Heart left ventricle (tissue), 16 donors: ENCODE data around the gene MEIS2. TPM values are rescaled to one million over a fixed set of nuclear protein-coding genes. Genes with fewer than 3 reads are reported as not detected.

Experiments used
- ATAC-seq, 4 donors: fragments of 200-7000 bp; cut with Tn5 transposase; one replicate each; pipeline ENCODE4 v1.9.1; 2020 to 2022; ENCODE audit warnings: moderate library complexity in 4 of 4, mild to moderate bottlenecking in 3 of 4, moderate number of reproducible peaks in 1 of 4
- DNase-seq, 5 donors: peaks; one replicate each; pipeline ENCODE4 v3.0.0-alpha.2; 2020
- H3K27ac ChIP-seq, 12 donors: fragments of 200-600 bp; sonication (generic) in 4 of 12; one replicate each; pipeline versions ENCODE4 v1.5.0 to v1.8.0; 2016 to 2022; ENCODE audit warnings: mild to moderate bottlenecking in 2 of 12
- H3K27me3 ChIP-seq, 9 donors: fragments of 200-600 bp; sonication (generic) in 2 of 9; one replicate each; pipeline versions ENCODE4 v1.5.1 to v1.8.0; 2016 to 2022; ENCODE audit warnings: mild to moderate bottlenecking in 3 of 9
- H3K36me3 ChIP-seq, 9 donors: fragments of 200-600 bp; sonication (generic) in 2 of 9; one replicate each; pipeline versions ENCODE4 v1.5.0 to v1.8.0; 2018 to 2022; ENCODE audit warnings: mild to moderate bottlenecking in 2 of 9
- H3K4me1 ChIP-seq, 12 donors: fragments of 200-600 bp; sonication (generic) in 4 of 12; one replicate each; pipeline versions ENCODE4 v1.5.0 to v1.8.0; 2016 to 2022; ENCODE audit warnings: mild to moderate bottlenecking in 3 of 12
- H3K4me3 ChIP-seq, 12 donors: fragments of 200-600 bp; sonication (generic) in 4 of 12; one replicate each; pipeline versions ENCODE4 v1.5.0 to v1.8.0; 2017 to 2022; ENCODE audit warnings: mild to moderate bottlenecking in 9 of 12, moderate library complexity in 4 of 12
- H3K9me3 ChIP-seq, 12 donors: fragments of 200-600 bp; sonication (generic) in 4 of 12; one replicate each; pipeline versions ENCODE4 v1.5.0 to v1.8.0; 2016 to 2022; ENCODE audit warnings: mild to moderate bottlenecking in 1 of 12
- CTCF ChIP-seq, 12 donors: fragments of 200-600 bp; sonication (generic) in 4 of 12; IDR thresholded peaks; one replicate each; pipeline versions ENCODE4 v1.5.0 to v1.8.0; 2018 to 2022; ENCODE audit warnings: antibody characterized with exemption in 12 of 12, mild to moderate bottlenecking in 5 of 12
- POLR2A ChIP-seq, 2 donors: fragments of 450-650 bp; IDR thresholded peaks; one replicate each; pipeline ENCODE4 v1.6.1; 2017; ENCODE audit warnings: antibody characterized with exemption in 2 of 2, mild to moderate bottlenecking in 2 of 2, moderate library complexity in 2 of 2
- WGBS, 4 donors: extraction: QIAGEN DNeasy Blood & Tissue Kit in 2 of 4; methylation state at CpG; one replicate each; pipeline versions ENCODE4 v1.1.5 to v1.1.7; 2013 to 2018; 5-methylcytosine and 5-hydroxymethylcytosine counted together
- intact Hi-C, 10 donors: fragments of 100-400 bp; cut with DNase I; formaldehyde crosslinking; loops; one replicate each; pipeline versions ENCODE4 v1.11.1 to v1.14.2; 2022
- polyA plus RNA-seq, 2 donors: library from polyadenylated mRNA; stranded (reverse); fragments of 200-250 nt; gene quantifications; one replicate each; pipeline ENCODE4 v1.2.3, GENCODE V29; 2013
- total RNA-seq, 9 donors: library from RNA; depleted of rRNA in 2 of 9; stranded (reverse); fragments of >200 nt in 2 of 9; fragmentation: NEBNext Ultra II Directional in 3 of 9; extraction: Animal tissue kit (Norgen Biotek cat#: 25700) in 3 of 9; gene quantifications; one replicate each; pipeline versions ENCODE4 v1.1.0 to v1.2.4, GENCODE V29; 2016 to 2023
- donor health status: ischemic (EF 13 %, LVEDD 7.1; RV severe dilation, severe dysfunction).
- donor health status: healthy with polysubstance abuse.
- donor health status: DM: no; HTN: yes; CAD: no.
- donor health status: DM: no; HTN: no; CAD: no.
- donor health status: ischemic (EF 25% LVEDD 6.9; RV normal size, moderate dysfunction).
- donor health status: ischemic (EF 25% LVEDD 5.7; RV mildly dilated, moderate dysfunction).
- donor health status: healthy.
- donor health status: DM: yes; HTN: yes; CAD: no.
- donor health status: ischemic (EF 35%, LVEDD 5.7; RV mildly dilated, moderate dysfunction).
- donor health status: nonischemic (EF 11% LVEDD 7.7; RV severe dilation, severe dysfunction).
- donor health status: DM: yes; HTN: yes; CAD: no.
- donor health status: PGD.
- donor health status: ischemic (EF 29% LVEDD 5.4; RV normal size, mild dysfunction).
- donor health status: nonischemic (EF 23%, LVEDD 6.1; RV moderate dilation, normal function).

Gene MEIS2
- total and polyA plus RNA-seq, 11 donors, result 13.2 to 89.7 (median 49.7) TPM

GRCh38 chr15:37007301-37007700 lies 93.0 kb downstream of the MEIS2 start:
- intact Hi-C loops, result loop anchor here in 1 of 10 donors (10.0 kb wide), 1 partner anchor 112 kb away; no protein-coding TSS in a partner anchor
- ATAC-seq (peak in 2 of 4 donors; percentile 42 to 64), DNase-seq (no peak)
- WGBS, 4 donors, result 81 to 92% (median 88%) methylated on average over 2 of the region's 2 CpGs
- peaks cover 0 to 15% (median 4%) of the 10 kb centered on the region in 9 donors for H3K36me3 ChIP-seq
- no peaks in the 10 kb centered on the region for H3K27me3 ChIP-seq
- H3K9me3 ChIP-seq, result peaks cover 0 to 5% (median 0%) of the 10 kb centered on the region in 12 donors
- no peak overlapping the region for H3K4me3 ChIP-seq
- no peak for TF ChIP-seq CTCF (IDR thresholded peaks at IDR 0.05)
- no peak for TF ChIP-seq POLR2A (IDR thresholded peaks at IDR 0.05)
- peaks cover 0 to 32% (median 6%) of the 10 kb centered on the region in 12 donors for H3K4me1 ChIP-seq
- peak overlapping the region in 8 of 12 donors; percentile 2 to 36 (median 14) for H3K27ac ChIP-seq

GRCh38 chr15:37004981-37005735 lies 95.2 kb downstream of the MEIS2 start:
- peaks cover 0 to 27% (median 4%) of the 10 kb centered on the region in 12 donors for H3K4me1 ChIP-seq
- intact Hi-C loops, result loop anchor here in 2 of 10 donors (5.0 to 10.0 kb wide), 2 partner anchors 82 to 110 kb away; no protein-coding TSS in a partner anchor
- no peaks in the 10 kb centered on the region for H3K27me3 ChIP-seq
- WGBS, 4 donors, result 80 to 81% (median 80%) methylated on average over 8 of the region's 8 CpGs
- TF ChIP-seq CTCF (IDR thresholded peaks at IDR 0.05) (no peak), POLR2A (IDR thresholded peaks at IDR 0.05) (no peak)
- H3K9me3 ChIP-seq, result peaks cover 0 to 5% (median 0%) of the 10 kb centered on the region in 12 donors
- ATAC-seq, result no peak
- H3K36me3 ChIP-seq, result peaks cover 0 to 15% (median 4%) of the 10 kb centered on the region in 9 donors
- H3K4me3 ChIP-seq, result no peak overlapping the region
- no peak for DNase-seq
- H3K27ac ChIP-seq, result no peak overlapping the region

- WGBS, 4 donors, result 49 to 62% (median 56%) methylated on average over 4 of the region's 4 CpGs
- intact Hi-C loops, result loop anchor here in 2 of 10 donors (5.0 to 10.0 kb wide), 2 partner anchors 83 to 110 kb away; no protein-coding TSS in a partner anchor
- Histone ChIP-seq H3K9me3 (peaks cover 0 to 5% (median 0%) of the 10 kb centered on the region in 12 donors), H3K4me3 (no peak overlapping the region), H3K36me3 (peaks cover 0 to 15% (median 4%) of the 10 kb centered on the region in 9 donors), H3K4me1 (peaks cover 0 to 26% (median 4%) of the 10 kb centered on the region in 12 donors), H3K27ac (no peak overlapping the region), H3K27me3 (no peaks in the 10 kb centered on the region)
- ATAC-seq (peak in 1 of 4 donors; percentile 37), DNase-seq (no peak)
- TF ChIP-seq POLR2A (IDR thresholded peaks at IDR 0.05) (no peak), CTCF (IDR thresholded peaks at IDR 0.05) (no peak)
These were observed 95.9 kb downstream of the MEIS2 start for GRCh38 chr15:37004373-37004869.
